KMS-11 (cell line): ENCODE data around the gene ARL15.

Experiments
- H2AFZ ChIP-seq: fragments of 200-600 bp; sonication (generic); 2 replicates; pipeline ENCODE4 v1.6.1; 2016; ENCODE audit warnings: antibody characterized with exemption, mixed run types, low read depth
- H3K27ac ChIP-seq: fragments of 200-600 bp; sonication (generic); 2 replicates; pipeline ENCODE4 v1.6.1; 2016; ENCODE audit warnings: mild to moderate bottlenecking, mixed run types
- H3K27me3 ChIP-seq: fragments of 200-600 bp; sonication (generic); 2 replicates; pipeline ENCODE4 v1.6.1; 2017; ENCODE audit warnings: mild to moderate bottlenecking, low read depth, mixed run types, moderate library complexity; ENCODE audit not compliant: insufficient read depth
- H3K36me3 ChIP-seq: fragments of 200-600 bp; sonication (generic); 2 replicates; pipeline ENCODE4 v1.6.1; 2017; ENCODE audit warnings: mild to moderate bottlenecking, mixed run types; ENCODE audit not compliant: insufficient read depth
- H3K4me1 ChIP-seq: fragments of 200-600 bp; sonication (generic); 2 replicates; pipeline ENCODE4 v1.6.1; 2016; ENCODE audit warnings: mild to moderate bottlenecking, low read depth, mixed run types; ENCODE audit not compliant: poor library complexity, severe bottlenecking
- H3K4me2 ChIP-seq: fragments of 200-600 bp; sonication (generic); 2 replicates; pipeline ENCODE4 v1.7.0; 2016; ENCODE audit warnings: mild to moderate bottlenecking, mixed run types
- H3K4me3 ChIP-seq: fragments of 200-600 bp; sonication (generic); IDR thresholded peaks from 2 replicates; pipeline ENCODE4 v1.6.1; 2017; ENCODE audit warnings: low read depth, low read length, mixed read lengths; ENCODE audit not compliant: insufficient read depth
- H3K79me2 ChIP-seq: fragments of 200-600 bp; sonication (generic); 2 replicates; pipeline ENCODE4 v1.6.1; 2016; ENCODE audit warnings: low read depth, mixed run types; ENCODE audit not compliant: insufficient read depth
- H3K9ac ChIP-seq: fragments of 200-600 bp; sonication (generic); 2 replicates; pipeline ENCODE4 v1.6.1; 2016; ENCODE audit warnings: mild to moderate bottlenecking, mixed run types
- H4K20me1 ChIP-seq: fragments of 200-600 bp; sonication (generic); 2 replicates; pipeline ENCODE4 v1.6.1; 2016; ENCODE audit warnings: mild to moderate bottlenecking, mixed run types; ENCODE audit not compliant: insufficient read depth
- TF ChIP-seq, protein P1 (sequence below): fragments of 200-600 bp; sonication (generic); conservative IDR thresholded peaks from 2 replicates; pipeline ENCODE4 v1.6.1; 2017; ENCODE audit warnings: low read depth, mild to moderate bottlenecking, antibody characterized with exemption, low read length, moderate library complexity, mixed read lengths

ARL15 gene

DNA sequence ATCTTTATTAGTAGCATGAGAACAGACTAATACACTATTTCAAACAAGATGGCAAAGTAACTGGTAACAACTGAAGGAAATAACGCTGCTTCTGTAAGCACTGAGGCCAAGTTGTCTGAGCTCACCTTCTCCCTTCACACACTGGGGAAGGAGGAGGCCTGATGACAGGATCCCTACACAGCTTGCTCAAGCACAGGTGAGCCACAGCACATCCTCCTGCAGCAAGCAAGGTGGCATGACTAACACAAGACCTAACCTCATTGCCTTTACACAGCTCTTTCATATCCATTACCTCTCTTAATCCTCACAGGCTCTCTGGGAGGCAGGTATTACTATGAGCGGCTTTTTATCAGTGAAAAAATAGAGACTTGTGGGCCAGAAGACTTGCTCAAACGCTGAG, 83.3 kb downstream of the ARL15 start:
- H3K79me2 ChIP-seq, result no peaks in the 10 kb centered on the region
- no peak overlapping the region for H3K4me2 ChIP-seq
- H3K9ac ChIP-seq, result no peak overlapping the region
- H3K4me3 ChIP-seq, result no peak overlapping the region
- TF ChIP-seq, protein P1, sequence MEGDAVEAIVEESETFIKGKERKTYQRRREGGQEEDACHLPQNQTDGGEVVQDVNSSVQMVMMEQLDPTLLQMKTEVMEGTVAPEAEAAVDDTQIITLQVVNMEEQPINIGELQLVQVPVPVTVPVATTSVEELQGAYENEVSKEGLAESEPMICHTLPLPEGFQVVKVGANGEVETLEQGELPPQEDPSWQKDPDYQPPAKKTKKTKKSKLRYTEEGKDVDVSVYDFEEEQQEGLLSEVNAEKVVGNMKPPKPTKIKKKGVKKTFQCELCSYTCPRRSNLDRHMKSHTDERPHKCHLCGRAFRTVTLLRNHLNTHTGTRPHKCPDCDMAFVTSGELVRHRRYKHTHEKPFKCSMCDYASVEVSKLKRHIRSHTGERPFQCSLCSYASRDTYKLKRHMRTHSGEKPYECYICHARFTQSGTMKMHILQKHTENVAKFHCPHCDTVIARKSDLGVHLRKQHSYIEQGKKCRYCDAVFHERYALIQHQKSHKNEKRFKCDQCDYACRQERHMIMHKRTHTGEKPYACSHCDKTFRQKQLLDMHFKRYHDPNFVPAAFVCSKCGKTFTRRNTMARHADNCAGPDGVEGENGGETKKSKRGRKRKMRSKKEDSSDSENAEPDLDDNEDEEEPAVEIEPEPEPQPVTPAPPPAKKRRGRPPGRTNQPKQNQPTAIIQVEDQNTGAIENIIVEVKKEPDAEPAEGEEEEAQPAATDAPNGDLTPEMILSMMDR, result no peak
- H3K4me1 ChIP-seq, result peaks cover 7% of the 10 kb centered on the region
- no peaks in the 10 kb centered on the region for H4K20me1 ChIP-seq
- no peak overlapping the region for H2AFZ ChIP-seq
- H3K36me3 ChIP-seq, result no peaks in the 10 kb centered on the region
- no peaks in the 10 kb centered on the region for H3K27me3 ChIP-seq
- no peak overlapping the region for H3K27ac ChIP-seq

DNA sequence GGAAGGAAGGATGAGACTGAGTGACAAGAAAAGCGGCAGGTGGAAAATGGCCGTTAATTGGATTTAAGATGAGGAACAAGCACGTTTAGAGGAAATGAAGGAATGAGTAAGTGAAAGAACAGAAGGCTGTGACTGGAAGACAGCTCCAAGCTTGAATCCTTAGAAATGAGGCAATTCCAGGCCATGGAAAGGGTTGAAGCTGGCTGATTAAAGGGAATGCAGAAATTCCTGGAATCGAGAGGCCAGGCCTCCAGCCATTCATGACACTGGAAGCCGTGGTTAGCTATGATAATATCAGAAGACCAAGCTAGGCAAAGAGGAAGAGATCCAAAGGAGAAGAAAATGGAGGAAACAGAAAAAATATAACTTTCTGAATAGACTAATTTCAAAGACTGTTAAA, 84.2 kb downstream of the ARL15 start:
- TF ChIP-seq, protein P1, result no peak
- no peak overlapping the region for H3K4me2 ChIP-seq
- peaks cover 7% of the 10 kb centered on the region for H3K4me1 ChIP-seq
- no peaks in the 10 kb centered on the region for H4K20me1 ChIP-seq
- H3K27me3 ChIP-seq, result no peaks in the 10 kb centered on the region
- H2AFZ ChIP-seq, result no peak overlapping the region
- no peak overlapping the region for H3K4me3 ChIP-seq
- H3K79me2 ChIP-seq, result no peaks in the 10 kb centered on the region
- H3K9ac ChIP-seq, result no peak overlapping the region
- H3K36me3 ChIP-seq, result no peaks in the 10 kb centered on the region
- no peak overlapping the region for H3K27ac ChIP-seq

DNA sequence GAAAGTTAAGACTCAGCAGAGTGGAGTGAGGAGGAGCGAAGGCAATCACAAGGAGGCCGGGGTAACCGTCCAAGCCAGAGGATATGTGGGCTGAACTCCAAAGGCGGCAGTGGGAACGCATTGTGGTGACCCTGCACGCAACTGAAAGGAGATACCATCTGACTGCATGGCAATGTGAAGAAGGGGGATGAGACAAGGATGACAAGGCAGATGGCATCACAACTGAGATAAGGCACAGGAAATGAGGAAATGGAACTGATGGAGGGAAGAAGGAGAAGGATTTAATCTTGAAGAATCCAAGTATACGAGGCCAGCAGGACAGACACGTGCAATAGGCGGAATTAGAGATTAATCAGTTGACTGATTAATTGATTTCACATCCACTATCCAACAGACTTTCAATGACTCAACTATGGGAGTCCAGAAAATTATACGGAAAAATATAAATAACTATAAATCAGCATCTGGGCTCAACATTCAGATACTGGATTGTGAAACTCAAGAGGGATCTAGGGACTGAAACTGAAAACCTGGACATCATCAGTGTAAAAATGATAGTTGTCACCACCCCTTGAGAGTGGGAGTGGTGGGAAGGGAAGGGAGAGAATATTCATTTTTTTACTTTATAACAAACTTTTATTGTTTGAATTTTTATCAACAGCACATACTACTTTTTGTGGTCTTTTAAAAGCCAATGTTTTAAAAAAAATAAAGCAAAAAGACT, 86.1 kb downstream of the ARL15 start:
- H3K27ac ChIP-seq, result no peak overlapping the region
- H3K9ac ChIP-seq, result no peak overlapping the region
- H3K27me3 ChIP-seq, result no peaks in the 10 kb centered on the region
- H3K4me3 ChIP-seq, result no peak overlapping the region
- no peaks in the 10 kb centered on the region for H3K36me3 ChIP-seq
- H3K4me1 ChIP-seq, result peaks cover under 1% of the 10 kb centered on the region
- no peak overlapping the region for H2AFZ ChIP-seq
- no peaks in the 10 kb centered on the region for H4K20me1 ChIP-seq
- TF ChIP-seq, protein P1, result no peak
- no peak overlapping the region for H3K4me2 ChIP-seq
- no peaks in the 10 kb centered on the region for H3K79me2 ChIP-seq

DNA sequence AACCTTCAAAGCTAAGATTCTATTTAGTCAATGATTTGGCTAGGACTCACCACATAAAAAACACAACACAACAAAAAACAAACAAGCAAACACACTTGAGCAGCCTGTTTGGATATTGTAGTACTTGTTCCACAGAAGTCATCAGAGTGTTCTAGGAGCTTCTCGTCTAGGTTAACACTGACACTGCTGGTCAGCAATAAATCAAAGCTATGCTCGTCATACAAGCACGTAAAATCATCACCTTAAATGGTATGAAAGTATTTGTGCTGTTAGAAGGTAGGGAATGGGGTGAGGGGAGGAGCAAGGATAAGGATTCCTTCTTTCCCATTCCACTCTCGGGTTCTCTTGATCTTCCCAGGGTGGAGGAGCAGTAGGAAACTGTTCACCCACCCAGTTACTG, 88.0 kb downstream of the ARL15 start:
- Histone ChIP-seq H3K27ac (no peak overlapping the region), H3K4me3 (no peak overlapping the region), H2AFZ (no peak overlapping the region), H3K4me1 (no peaks in the 10 kb centered on the region), H4K20me1 (no peaks in the 10 kb centered on the region), H3K79me2 (no peaks in the 10 kb centered on the region), H3K27me3 (no peaks in the 10 kb centered on the region), H3K4me2 (no peak overlapping the region), H3K9ac (no peak overlapping the region), H3K36me3 (no peaks in the 10 kb centered on the region)
- TF ChIP-seq, protein P1, result no peak
